Ramos (cell line): ENCODE results near the gene CEMP1.
"Not testable (repeated sequence)": the region's sequence is repeated elsewhere in the genome, so short reads cannot be mapped to it uniquely, and the experiment has no call there.

Experiments used
- in situ Hi-C: fragments of 300-500 bp; cut with MboI; formaldehyde crosslinking; loops from one replicate; pipeline ENCODE4 v1.14.3; 2022; ENCODE audit warnings: low sequenced_read_pairs; ENCODE audit not compliant: unreplicated experiment

The CEMP1 gene

GRCh38 chr16:2537451-2538379 lies 6.5 kb upstream of the CEMP1 start, which contains the start of gene PDPK1:
Gene PDPK1 (plus strand): TSS chr16:2538021. CDS start chr16:2538113, 92 bp downstream.
- in situ Hi-C loops = no loop called here

GRCh38 chr16:2535625-2536013 lies 4.4 kb upstream of the CEMP1 start:
- in situ Hi-C loops = no loop called here

GRCh38 chr16:2534335-2534734 lies 3.1 kb upstream of the CEMP1 start:
- in situ Hi-C loops = not testable (repeated sequence)

- in situ Hi-C loops = no loop called here
Observed at GRCh38 chr16:2533912-2534311, 2.7 kb upstream of the CEMP1 start.

GRCh38 chr16:2533142-2533755 lies 2.0 kb upstream of the CEMP1 start:
- in situ Hi-C loops = not testable (repeated sequence)

GRCh38 chr16:2532494-2533141 lies 1.4 kb upstream of the CEMP1 start:
- in situ Hi-C loops = no loop called here

GRCh38 chr16:2531696-2532493 lies 687 bp upstream of the CEMP1 start:
- in situ Hi-C loops = no loop called here

- in situ Hi-C loops = no loop called here
Observed at GRCh38 chr16:2530629-2531318, 434 bp downstream of the CEMP1 start.

- in situ Hi-C loops = no loop called here
Observed at GRCh38 chr16:2529961-2530628, 1.1 kb downstream of the CEMP1 start.

GRCh38 chr16:2529061-2529931 lies 1.9 kb downstream of the CEMP1 start:
- in situ Hi-C loops = no loop called here

- in situ Hi-C loops = no loop called here
Observed at GRCh38 chr16:2528161-2529060, 2.8 kb downstream of the CEMP1 start.

GRCh38 chr16:2527784-2528100 lies 3.5 kb downstream of the CEMP1 start:
- in situ Hi-C loops = no loop called here

GRCh38 chr16:2527071-2527783 lies 4.0 kb downstream of the CEMP1 start:
- in situ Hi-C loops = no loop called here

GRCh38 chr16:2526135-2526534 lies 5.1 kb downstream of the CEMP1 start:
- in situ Hi-C loops = no loop called here

- in situ Hi-C loops = loop anchor here (25.0 kb wide), 1 partner anchor 512 kb away; the partner anchor contains the start of genes NPW and ZNF598
Observed at GRCh38 chr16:2524339-2524938, 6.8 kb downstream of the CEMP1 start.

GRCh38 chr16:2523801-2524231 lies 7.4 kb downstream of the CEMP1 start:
- in situ Hi-C loops = loop anchor here (25.0 kb wide), 1 partner anchor 512 kb away; the partner anchor contains the start of genes NPW and ZNF598
